NCI-H1417 (cell line): ENCODE data around the gene CPZ.
"Not testable (repeated sequence)": the region's sequence is repeated elsewhere in the genome, so short reads cannot be mapped to it uniquely, and the experiment has no call there.

Source experiments
- DNase-seq, 3 experiments: peaks; one replicate each; lab custom pipeline; 2025; lab: John Stamatoyannopoulos, UW

CPZ gene

DNA sequence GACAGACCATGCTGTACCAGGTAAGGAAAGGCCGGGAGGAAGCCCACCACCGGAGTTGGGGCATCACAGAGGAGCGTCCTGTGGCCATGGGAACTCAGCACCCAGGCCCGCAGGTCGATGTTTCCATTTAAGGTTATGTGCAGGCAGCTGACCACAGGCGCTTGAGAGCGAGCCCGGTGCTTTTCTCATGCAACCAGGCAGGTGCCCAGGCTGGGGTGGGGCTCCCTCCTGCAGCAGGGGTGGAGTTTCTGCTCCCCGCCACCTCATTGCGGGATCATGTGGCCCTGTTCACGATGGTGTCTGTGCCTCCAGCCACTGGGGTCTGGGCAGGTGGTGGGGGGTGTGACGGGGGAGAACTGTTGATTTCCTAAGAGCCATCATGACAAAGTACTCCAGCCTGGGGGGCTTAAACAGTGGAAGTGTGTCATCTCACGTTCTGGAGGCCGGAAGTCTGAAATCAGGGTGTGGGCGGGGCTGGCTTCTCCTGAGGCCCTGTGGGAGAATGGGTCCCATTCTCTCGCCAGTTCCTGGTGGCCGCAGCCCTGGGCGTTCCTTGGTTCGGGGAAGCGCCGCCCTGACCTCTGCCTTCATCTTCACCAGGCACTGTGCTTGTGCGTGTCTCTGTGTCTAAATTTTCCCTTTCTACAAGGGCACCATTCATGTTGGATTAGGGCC lies 60.9 kb downstream of the CPZ start:
- DNase-seq, result no peak

DNA sequence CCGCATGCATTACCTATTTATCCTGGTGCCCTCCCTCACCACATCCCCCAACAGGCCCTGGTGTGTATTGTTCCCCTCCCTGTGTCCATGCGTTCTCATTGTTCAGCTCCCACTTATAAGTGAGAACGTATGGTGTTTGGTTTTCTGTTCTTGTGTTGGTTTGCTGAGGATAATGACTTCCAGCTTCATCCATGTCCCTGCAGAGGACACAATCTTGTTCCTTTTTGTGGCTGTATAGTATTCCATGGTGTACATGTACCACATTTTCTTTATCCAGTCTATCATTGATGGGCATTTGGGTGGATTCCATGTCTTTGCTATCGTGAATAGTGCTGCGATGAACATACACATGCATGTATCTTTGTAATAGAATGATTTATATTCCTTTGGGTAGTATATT lies 61.6 kb downstream of the CPZ start:
- not testable (repeated sequence) for DNase-seq

DNA sequence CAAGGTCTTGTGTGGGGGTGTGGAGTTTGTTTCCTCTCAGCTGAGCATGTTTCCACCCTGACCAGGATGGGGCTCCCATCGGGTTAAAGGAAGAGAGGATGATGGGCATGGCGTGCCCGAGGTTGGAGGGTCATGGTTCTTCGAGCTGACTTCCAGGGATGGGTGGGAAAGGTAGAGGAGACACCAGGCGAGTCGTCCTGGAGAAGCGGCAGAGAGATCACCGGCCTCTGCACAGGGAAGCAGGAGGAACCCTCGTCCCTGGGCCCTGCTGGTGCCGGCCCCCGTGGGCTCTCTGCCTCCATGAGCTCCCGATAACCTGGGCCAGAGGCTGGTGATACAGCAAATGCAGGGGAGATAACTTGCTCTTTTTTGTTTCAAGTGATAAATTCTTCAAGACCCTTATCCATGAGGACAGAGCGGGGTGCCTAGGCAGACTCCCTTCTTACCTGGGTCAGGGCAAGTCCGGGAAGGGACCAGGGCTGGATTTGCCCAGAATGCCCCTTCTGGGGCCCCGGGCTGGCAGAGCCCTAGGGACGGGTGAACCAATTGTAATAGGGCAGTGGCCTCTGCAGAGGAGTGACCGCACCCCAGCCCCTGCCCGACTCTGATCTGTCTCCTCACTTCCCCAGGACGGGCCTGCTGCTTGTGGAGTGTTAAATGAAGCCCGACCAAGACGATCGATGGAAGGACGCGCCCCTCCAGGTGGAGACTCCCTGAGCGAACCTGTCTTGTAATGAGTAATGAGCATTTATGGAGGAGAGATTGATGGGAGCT lies 63.0 kb downstream of the CPZ start:
- no peak for DNase-seq

DNA sequence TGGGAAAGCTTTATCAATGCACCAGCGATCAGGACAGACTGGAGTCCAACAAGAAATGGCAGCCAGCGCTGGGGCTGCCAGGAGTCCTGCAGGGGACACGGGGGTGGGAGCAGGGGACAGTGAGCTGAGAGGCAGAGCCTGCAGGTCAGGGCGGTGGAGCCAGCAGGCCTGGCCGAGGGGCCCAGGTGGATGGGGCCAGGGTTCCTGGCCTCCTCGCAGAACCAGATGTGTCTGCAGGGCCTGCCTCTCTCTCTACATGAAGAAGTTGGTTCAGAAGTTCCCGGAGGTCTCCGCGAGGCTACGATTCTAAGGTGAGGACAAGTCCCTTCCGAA lies 63.6 kb downstream of the CPZ start:
- no peak for DNase-seq

DNA sequence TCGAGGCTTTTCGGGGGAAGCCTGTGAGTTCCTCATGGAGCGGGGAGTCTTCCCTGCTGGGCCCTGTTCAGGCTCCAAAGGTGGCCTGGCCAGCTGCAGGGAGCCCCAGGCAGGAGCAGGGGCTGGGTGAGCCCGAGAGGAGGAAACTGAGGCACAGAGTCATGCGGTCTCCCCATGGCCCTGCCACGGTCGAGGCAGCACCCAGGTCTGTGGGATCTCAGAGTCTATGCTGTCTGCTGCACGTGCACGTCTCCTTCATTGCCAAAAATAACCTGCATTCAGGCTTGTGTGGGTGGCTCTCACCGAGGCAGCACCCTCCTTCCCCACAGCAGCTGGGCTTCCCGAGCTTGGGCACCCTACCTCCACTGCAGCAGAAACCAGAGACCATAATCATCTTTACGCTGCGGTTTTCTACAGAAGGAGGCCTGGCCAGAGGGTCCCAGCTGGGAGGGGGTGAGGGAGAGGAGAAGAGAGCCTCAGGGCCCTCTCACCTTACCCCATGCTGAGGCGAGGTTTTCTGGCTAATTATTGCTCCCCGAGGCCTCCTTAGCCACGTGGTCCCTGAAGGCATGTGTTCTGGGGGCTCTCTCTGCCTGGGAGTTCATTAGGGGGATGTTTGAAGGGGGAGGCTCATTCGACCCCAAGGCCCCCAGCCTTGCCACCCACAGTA lies 64.3 kb downstream of the CPZ start:
- no peak for DNase-seq

DNA sequence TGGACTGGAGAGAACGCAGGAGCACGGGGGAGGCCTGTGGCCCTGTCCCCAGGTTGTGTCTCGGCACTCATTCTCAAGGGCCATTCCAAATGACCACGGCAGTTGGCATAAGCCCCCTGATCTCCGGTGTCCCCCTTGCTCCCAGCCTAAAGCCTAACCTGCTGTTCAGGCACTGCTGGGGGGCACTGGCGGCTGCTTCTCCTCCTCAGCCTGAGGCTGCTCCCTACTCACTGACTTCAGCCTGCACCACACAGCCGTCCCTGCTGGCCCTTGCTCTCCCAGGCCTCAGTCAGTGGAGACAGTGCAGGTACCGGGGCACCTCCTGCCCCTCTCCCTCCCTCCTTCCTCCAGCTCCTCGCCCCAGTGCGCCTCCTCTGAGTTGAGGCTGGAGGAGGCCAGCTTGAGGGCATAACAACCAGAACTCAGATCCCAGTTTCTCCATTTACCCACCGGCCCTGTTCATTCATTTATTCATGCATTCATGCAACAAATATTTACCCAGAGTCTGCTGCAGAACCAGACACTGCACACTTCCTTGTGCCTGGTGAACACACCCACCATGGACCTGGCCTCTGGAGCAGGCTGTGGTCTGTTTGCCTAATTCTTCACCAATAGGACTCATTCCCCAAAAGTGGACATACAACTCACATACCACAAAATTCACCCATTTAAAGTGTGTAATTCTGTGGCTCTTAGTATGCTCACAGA lies 65.0 kb downstream of the CPZ start:
- no peak for DNase-seq

DNA sequence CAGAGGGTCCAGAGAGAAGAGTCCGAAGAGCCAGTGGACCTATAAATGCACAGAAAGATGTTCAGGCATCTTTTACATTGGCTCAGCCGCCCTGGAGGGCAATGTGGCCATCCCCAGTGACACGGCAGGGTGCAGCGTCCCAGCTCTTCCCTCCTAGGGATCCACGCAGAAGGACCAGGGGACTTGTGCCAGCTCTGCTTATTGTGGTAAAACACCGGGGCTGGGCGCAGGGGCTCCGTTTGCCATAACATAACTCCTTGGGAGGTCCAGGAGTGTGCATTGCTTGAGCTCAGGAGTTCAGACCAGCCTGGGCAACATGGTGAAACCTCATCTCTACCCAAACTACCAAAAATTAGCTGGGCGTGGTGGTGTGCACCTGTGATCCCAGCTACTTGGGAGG lies 70.2 kb downstream of the CPZ start:
- DNase-seq, result no peak

DNA sequence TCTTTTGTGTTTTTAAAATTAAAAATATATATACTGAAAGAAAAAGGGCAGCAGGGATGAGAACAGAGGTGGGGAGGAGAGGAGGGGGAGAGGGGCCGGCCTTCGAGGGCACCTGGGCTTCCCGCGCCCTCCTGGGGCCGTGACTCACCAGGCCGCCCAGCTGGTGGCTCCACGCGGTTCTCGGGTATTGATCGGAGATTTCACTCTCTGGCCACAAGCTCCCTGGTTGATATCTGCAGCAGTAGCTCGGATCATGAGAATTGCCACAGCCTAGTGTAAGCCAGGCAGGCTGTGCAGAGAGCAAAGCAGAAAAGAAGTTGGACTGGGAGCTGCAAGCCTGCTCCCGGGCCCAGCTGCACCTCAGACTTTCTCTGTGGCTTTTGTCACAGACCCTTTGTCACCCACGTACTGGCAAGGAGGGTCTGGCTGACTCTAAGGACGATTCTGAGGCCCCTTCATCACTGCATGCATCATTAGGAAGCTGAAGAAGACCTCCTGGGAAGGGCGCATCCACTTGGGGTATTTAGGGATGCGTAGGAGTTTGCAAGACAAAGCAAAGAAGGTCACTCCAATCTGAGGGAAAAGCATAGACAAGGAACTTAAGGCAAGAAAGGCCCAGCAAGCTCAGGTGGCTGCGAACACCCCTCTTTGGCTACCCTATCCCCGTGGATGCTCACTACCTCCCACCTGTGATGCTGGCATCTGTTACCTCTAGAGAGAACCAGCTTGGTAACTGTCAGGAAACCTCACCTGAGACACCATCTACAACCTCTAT lies 71.7 kb downstream of the CPZ start:
- DNase-seq, result no peak

DNA sequence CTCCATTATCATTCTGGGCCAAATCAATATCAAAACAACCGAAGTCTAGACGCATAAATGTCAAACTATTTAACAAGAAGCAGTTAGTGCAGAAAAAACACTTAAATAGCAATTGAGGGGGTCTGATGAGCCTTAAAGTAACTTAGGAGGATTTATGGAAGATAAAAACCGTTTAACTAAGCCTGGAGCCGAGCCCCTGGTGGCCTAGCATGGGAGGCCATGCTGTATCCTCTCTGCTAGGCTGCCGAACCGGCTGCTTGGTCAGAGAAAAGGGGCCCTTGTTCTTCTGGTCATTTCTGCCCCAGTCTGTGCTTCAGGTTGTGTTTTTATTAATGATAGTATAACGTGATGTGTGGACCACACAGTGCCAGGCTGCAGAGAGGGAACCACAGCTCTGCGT lies 72.4 kb downstream of the CPZ start:
- DNase-seq, result no peak

DNA sequence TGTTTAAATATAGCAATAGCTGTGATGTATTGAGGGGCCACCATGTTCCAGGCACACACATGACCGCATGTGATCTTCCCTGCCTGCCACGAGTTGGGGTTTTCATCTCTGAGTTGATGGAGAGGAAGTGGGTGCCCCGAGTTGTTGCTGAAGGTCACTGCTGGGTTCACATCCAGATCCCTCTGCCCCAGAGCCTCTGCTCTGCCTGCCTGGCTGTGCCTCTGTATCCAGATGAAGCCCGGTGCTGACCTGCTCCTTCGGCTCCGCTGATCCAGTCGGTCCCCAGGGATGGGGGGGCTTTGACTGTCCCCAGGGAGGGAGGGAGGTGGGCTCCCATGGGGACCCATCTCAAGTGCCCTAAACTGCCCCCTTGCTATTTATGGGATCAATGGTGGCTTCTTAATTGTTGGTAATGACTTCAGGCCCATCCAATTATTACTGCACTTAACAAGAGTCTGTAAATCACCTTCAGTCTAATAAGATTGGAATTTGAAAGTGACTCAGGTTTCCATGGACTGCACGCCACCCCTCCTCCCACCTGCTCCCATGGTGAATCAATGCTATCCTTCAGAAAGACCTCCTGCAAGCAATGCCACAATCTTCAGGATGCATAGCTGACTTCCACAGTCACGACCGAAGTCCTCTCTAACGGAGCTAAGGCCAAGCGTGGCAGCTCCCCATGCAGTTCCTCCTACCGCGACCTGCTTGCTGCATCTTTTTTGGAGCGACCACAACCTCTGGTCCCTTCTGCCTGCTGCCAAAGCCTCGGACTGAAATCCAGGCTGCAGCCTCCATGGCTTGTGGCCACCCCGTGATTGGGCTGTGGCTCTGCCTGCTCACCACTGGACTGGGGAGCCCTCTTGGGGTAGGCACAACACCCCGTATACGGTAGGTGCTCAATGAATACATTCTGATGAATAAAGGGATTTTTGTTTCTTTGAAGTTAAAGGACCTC lies 73.1 kb downstream of the CPZ start:
- no peak for DNase-seq

DNA sequence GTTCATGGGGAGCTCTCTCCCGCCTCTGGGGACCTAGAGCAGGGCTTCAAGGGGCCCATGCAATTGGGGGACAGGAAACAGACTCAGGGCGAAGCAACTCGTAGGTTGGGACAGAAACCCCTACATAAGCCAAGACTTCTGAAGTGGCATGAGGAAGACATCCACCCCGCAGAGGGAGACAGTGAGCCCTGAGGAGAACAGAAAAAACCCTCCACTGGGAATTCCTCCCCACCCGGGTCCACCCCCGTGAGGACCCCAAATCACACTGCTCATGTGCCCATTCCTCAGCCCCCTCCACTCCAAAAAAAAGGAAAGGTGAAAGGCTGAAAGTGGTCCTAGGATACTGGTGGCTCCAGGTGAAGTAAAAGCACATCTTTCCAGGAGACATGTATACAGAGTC lies 74.0 kb downstream of the CPZ start:
- no peak for DNase-seq
